Measurements from ENCODE around the gene OMP. TPM values are rescaled to one million over a fixed set of nuclear protein-coding genes. Genes with fewer than 3 reads are reported as not detected.
A peak's percentile ranks its signal among the peaks of the same experiment; 100 is the strongest.

OMP gene
- total and polyA plus RNA-seq, 7 donors, result 0.32 TPM; not detected in 6

- Histone ChIP-seq H3K4me3 (peak overlapping the region; percentile 32), H3K36me3 (ENCODE audit: insufficient read depth in 1 of 2, low read depth in 1 of 2) (no peaks in the 10 kb centered on the region), H3K9me3 (no peaks in the 10 kb centered on the region), H3K27ac (no peak overlapping the region), H3K4me1 (no peaks in the 10 kb centered on the region), H3K27me3 (ENCODE audit: insufficient read depth in 3 of 3, low read length in 2 of 3) (peaks cover 0 to 5% (median 0%) of the 10 kb centered on the region in 3 donors)
- WGBS, 3 donors, result 27 to 33% (median 32%) methylated on average over 31 to 55 of the region's 55 CpGs
- DNase-seq, result no peak
- TF ChIP-seq CTCF (IDR thresholded peaks at IDR 0.05), result no peak
- intact Hi-C loops (cut with DNase I), result no loop called here
- no peak for ATAC-seq
Measured at GRCh38 chr11:77138106-77138649, 35.5 kb downstream of the OMP start.

- Histone ChIP-seq H3K9me3 (no peaks in the 10 kb centered on the region), H3K27ac (no peak overlapping the region), H3K4me3 (no peak overlapping the region), H3K27me3 (ENCODE audit: insufficient read depth in 3 of 3, low read length in 2 of 3) (peaks cover 0 to 5% (median 0%) of the 10 kb centered on the region in 3 donors), H3K36me3 (ENCODE audit: insufficient read depth in 1 of 2, low read depth in 1 of 2) (no peaks in the 10 kb centered on the region), H3K4me1 (no peaks in the 10 kb centered on the region)
- no peak for TF ChIP-seq CTCF (IDR thresholded peaks at IDR 0.05)
- WGBS, 3 donors, result 91 to 96% (median 92%) methylated on average over 8 of the region's 8 CpGs
- intact Hi-C loops (cut with DNase I), result no loop called here
- ATAC-seq, result no peak
- peak in 1 of 2 donors; percentile 35 for DNase-seq
Measured at GRCh38 chr11:77139201-77139600, 36.6 kb downstream of the OMP start.

GRCh38 chr11:77140231-77140851, 37.7 kb downstream of the OMP start:
- ATAC-seq (peak; percentile 41 to 78 (median 55)), DNase-seq (peak; percentile 61 to 85)
- peak overlapping the region; percentile 30 for H3K27ac ChIP-seq
- H3K36me3 ChIP-seq (ENCODE audit: insufficient read depth in 1 of 2, low read depth in 1 of 2), result no peaks in the 10 kb centered on the region
- intact Hi-C loops (cut with DNase I), result no loop called here
- no peak overlapping the region for H3K4me3 ChIP-seq
- no peak for TF ChIP-seq CTCF (IDR thresholded peaks at IDR 0.05)
- no peaks in the 10 kb centered on the region for H3K9me3 ChIP-seq
- WGBS, 3 donors, result 48 to 58% (median 52%) methylated on average over 8 of the region's 8 CpGs
- H3K4me1 ChIP-seq, result no peaks in the 10 kb centered on the region
- H3K27me3 ChIP-seq (ENCODE audit: insufficient read depth in 3 of 3, low read length in 2 of 3), result peaks cover 0 to 5% (median 0%) of the 10 kb centered on the region in 3 donors

- H3K36me3 ChIP-seq (ENCODE audit: insufficient read depth in 1 of 2, low read depth in 1 of 2), result no peaks in the 10 kb centered on the region
- WGBS, 3 donors, result 86 to 89% (median 87%) methylated on average over 4 of the region's 4 CpGs
- intact Hi-C loops (cut with DNase I), result no loop called here
- H3K27ac ChIP-seq, result no peak overlapping the region
- no peaks in the 10 kb centered on the region for H3K4me1 ChIP-seq
- no peak for ATAC-seq
- no peaks in the 10 kb centered on the region for H3K9me3 ChIP-seq
- peaks cover 0 to 5% (median 0%) of the 10 kb centered on the region in 3 donors for H3K27me3 ChIP-seq (ENCODE audit: insufficient read depth in 3 of 3, low read length in 2 of 3)
- DNase-seq, result no peak
- no peak for TF ChIP-seq CTCF (IDR thresholded peaks at IDR 0.05)
- no peak overlapping the region for H3K4me3 ChIP-seq
Measured at GRCh38 chr11:77141034-77141433, 38.4 kb downstream of the OMP start.

Measured in psoas muscle (tissue), 8 donors.